ENCODE measurements around the gene PREX1. TPM values are rescaled to one million over a fixed set of nuclear protein-coding genes. Genes with fewer than 3 reads are reported as not detected.

The PREX1 gene
- total and polyA plus RNA-seq, 2 of the 4 experiments (the other 2 are of a cell fraction), result 0.67 to 0.72 TPM

DNA sequence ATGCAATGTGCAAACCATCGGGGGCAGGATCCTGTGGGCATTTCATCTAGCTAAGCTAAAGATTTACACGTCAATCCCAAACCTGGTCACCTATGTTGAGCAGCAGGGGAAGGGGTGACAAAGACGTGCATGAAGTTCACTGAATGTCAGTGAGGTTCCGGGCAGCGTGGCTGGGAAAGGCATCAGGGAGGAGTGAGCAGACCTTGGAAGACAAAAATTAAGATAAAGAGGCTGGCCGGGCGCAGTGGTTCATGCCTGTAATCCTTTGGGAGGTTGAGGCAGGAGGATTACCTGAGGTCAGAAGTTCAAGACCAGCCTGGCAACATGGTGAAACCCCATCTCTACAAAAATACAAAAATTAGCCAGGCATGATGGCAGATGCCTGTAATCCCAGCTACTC, 126.1 kb downstream of the PREX1 start:
- ATAC-seq (ENCODE audit: low read depth) (no peak), DNase-seq (no peak)
- Histone ChIP-seq H3K36me3 (ENCODE audit: control insufficient read depth, insufficient read depth, low read length) (no peaks in the 10 kb centered on the region), H3K27me3 (ENCODE audit: control insufficient read depth, insufficient read depth, low read length) (no peaks in the 10 kb centered on the region; the same call in 1 of the 2 replicates), H3K18ac (ENCODE audit: low read depth, low read length) (no peak overlapping the region), H4K20me1 (ENCODE audit: insufficient read depth, low read length) (no peaks in the 10 kb centered on the region), H2BK5ac (ENCODE audit: low read depth, low read length, poor library complexity, severe bottlenecking) (no peak overlapping the region), H3K4me3 (ENCODE audit: insufficient read depth, low read depth, low read length) (no peak overlapping the region), H2BK15ac (ENCODE audit: low read depth, low read length) (no peak overlapping the region), H3K23ac (ENCODE audit: low read depth, low read length) (no peak overlapping the region), H3K4me2 (ENCODE audit: low read depth, low read length) (no peak overlapping the region), H3K9me1 (ENCODE audit: insufficient read depth, low read length) (peaks cover 8% of the 10 kb centered on the region; the same call in 1 of the 2 replicates), H2BK120ac (ENCODE audit: low read depth, low read length) (no peak overlapping the region), H3K56ac (ENCODE audit: extremely low read depth, insufficient read depth, low read length) (no peak overlapping the region), H3K79me1 (ENCODE audit: low read depth in 1 of 2, low read length in 2 of 2) (no peaks in the 10 kb centered on the region), H3K9me3 (ENCODE audit: control insufficient read depth, insufficient read depth, low read length) (no peaks in the 10 kb centered on the region), H4K5ac (ENCODE audit: low read depth, low read length) (no peak overlapping the region), H3K27ac (ENCODE audit: insufficient read depth, low read length) (no peak overlapping the region), H4K91ac (ENCODE audit: insufficient read depth, low read depth, low read length) (no peak overlapping the region), H3K14ac (replicated peaks; ENCODE audit: low read depth, low read length) (no peak overlapping the region), H2AK5ac (ENCODE audit: low read depth, low read length) (no peak overlapping the region), H3K9ac (ENCODE audit: low read depth, low read length) (no peak overlapping the region), H3K4ac (ENCODE audit: low read depth, low read length) (no peak overlapping the region), H4K8ac (ENCODE audit: low read depth in 2 of 2, low read length in 2 of 2) (no peak overlapping the region), H2BK20ac (ENCODE audit: low read depth, low read length) (no peak overlapping the region), H2AK9ac (replicated peaks; ENCODE audit: low read depth, low read length, poor library complexity) (no peak overlapping the region), H3K4me1 (ENCODE audit: control insufficient read depth, insufficient read depth, low read length) (no peaks in the 10 kb centered on the region; the same call in 1 of the 2 replicates), H2AFZ (replicated peaks; ENCODE audit: low read length, poor library complexity) (no peak overlapping the region)
- intact Hi-C loops (cut with micrococcal nuclease), result no loop called here
- no TSS peak for BruUV-seq (replicated peaks)
- ChIA-PET CTCF (no interaction called here), POLR2A (ENCODE audit: unreplicated experiment) (no interaction called here)
- 100% methylated on average over 2 of the region's 7 CpGs; no CpG with 5 or more reads in 1 of the 2 experiments for WGBS, 2 experiments (ENCODE audit: extremely low coverage in 2 of 2, insufficient read length in 1 of 2)
- in situ Hi-C loops (cut with MboI; ENCODE audit: low sequenced_read_pairs), result no loop called here
- TF ChIP-seq, protein P1, sequence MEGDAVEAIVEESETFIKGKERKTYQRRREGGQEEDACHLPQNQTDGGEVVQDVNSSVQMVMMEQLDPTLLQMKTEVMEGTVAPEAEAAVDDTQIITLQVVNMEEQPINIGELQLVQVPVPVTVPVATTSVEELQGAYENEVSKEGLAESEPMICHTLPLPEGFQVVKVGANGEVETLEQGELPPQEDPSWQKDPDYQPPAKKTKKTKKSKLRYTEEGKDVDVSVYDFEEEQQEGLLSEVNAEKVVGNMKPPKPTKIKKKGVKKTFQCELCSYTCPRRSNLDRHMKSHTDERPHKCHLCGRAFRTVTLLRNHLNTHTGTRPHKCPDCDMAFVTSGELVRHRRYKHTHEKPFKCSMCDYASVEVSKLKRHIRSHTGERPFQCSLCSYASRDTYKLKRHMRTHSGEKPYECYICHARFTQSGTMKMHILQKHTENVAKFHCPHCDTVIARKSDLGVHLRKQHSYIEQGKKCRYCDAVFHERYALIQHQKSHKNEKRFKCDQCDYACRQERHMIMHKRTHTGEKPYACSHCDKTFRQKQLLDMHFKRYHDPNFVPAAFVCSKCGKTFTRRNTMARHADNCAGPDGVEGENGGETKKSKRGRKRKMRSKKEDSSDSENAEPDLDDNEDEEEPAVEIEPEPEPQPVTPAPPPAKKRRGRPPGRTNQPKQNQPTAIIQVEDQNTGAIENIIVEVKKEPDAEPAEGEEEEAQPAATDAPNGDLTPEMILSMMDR (conservative IDR thresholded peaks at IDR 0.05; ENCODE audit: low read depth, low read length), result no peak
- no peak for TF ChIP-seq MAFK (IDR thresholded peaks at IDR 0.05; ENCODE audit: low read depth, low read length)
- no peak for TF ChIP-seq BHLHE40 (IDR thresholded peaks at IDR 0.05; ENCODE audit: low read depth, low read length)
- no peak for TF ChIP-seq USF2 (IDR thresholded peaks at IDR 0.05; ENCODE audit: low read depth, low read length)
- no peak for TF ChIP-seq RAD21 (IDR thresholded peaks at IDR 0.05; ENCODE audit: low read length)
- TF ChIP-seq FOS (IDR thresholded peaks at IDR 0.05; ENCODE audit: low read depth, low read length), result no peak
- no peak for TF ChIP-seq CHD1 (IDR thresholded peaks at IDR 0.05; ENCODE audit: low read depth, low read length)
- TF ChIP-seq CEBPB (IDR thresholded peaks at IDR 0.05; ENCODE audit: low read depth, low read length), result no peak
- no peak for TF ChIP-seq MAZ (IDR thresholded peaks at IDR 0.05; ENCODE audit: borderline replicate concordance, low read depth, low read length)
- TF ChIP-seq POLR2A (IDR thresholded peaks at IDR 0.05; ENCODE audit: low read depth, low read length), result no peak
- no peak for TF ChIP-seq NFE2L2 (IDR thresholded peaks at IDR 0.05; ENCODE audit: low read depth, low read length)
- TF ChIP-seq RCOR1 (IDR thresholded peaks at IDR 0.05; ENCODE audit: insufficient replicate concordance, low read length), result no peak
- no peak for TF ChIP-seq SMC3 (IDR thresholded peaks at IDR 0.05; ENCODE audit: low read depth, low read length)
- no peak for TF ChIP-seq ELK1 (IDR thresholded peaks at IDR 0.05; ENCODE audit: borderline replicate concordance, low read depth, low read length)
- TF ChIP-seq MXI1 (IDR thresholded peaks at IDR 0.05; ENCODE audit: borderline replicate concordance, low read depth, low read length), result no peak
- TF ChIP-seq RFX5 (IDR thresholded peaks at IDR 0.05; ENCODE audit: low read depth, low read length), result no peak
- dilution Hi-C loops (cut with HindIII; ENCODE audit: low sequenced_read_pairs, unreplicated experiment), result no loop called here
